HG03039 (cell line): ENCODE measurements around the gene PDE3B.
"Not testable (repeated sequence)": the region's sequence is repeated elsewhere in the genome, so short reads cannot be mapped to it uniquely, and the experiment has no call there.

Source experiments
- ATAC-seq: cut with Tn5 transposase; IDR thresholded peaks from one replicate; pipeline ENCODE4 v1.9.1; 2021; ENCODE audit warnings: mild to moderate bottlenecking, moderate library complexity; ENCODE audit not compliant: unreplicated experiment

PDE3B gene

GRCh38 chr11:14793546-14793945 is 149.9 kb downstream of the PDE3B start:
- no peak for ATAC-seq

- ATAC-seq = not testable (repeated sequence)
Measured at GRCh38 chr11:14796028-14796427, 152.4 kb downstream of the PDE3B start.

GRCh38 chr11:14803846-14804245 is 160.2 kb downstream of the PDE3B start:
- ATAC-seq = no peak

- no peak for ATAC-seq
Measured at GRCh38 chr11:14809466-14809865, 165.9 kb downstream of the PDE3B start.

- ATAC-seq = no peak
Measured at GRCh38 chr11:14812757-14813156, 169.2 kb downstream of the PDE3B start.

- no peak for ATAC-seq
Measured at GRCh38 chr11:14813516-14813915, 169.9 kb downstream of the PDE3B start.

GRCh38 chr11:14818779-14819178 is 175.2 kb downstream of the PDE3B start:
- no peak for ATAC-seq

GRCh38 chr11:14819596-14819995 is 176.0 kb downstream of the PDE3B start:
- no peak for ATAC-seq

GRCh38 chr11:14821031-14821430 is 177.4 kb downstream of the PDE3B start:
- ATAC-seq = no peak

GRCh38 chr11:14826600-14826999 is 183.0 kb downstream of the PDE3B start:
- ATAC-seq = no peak

- no peak for ATAC-seq
Measured at GRCh38 chr11:14835496-14836492, 192.2 kb downstream of the PDE3B start.

GRCh38 chr11:14842002-14842401 is 198.4 kb downstream of the PDE3B start:
- ATAC-seq = no peak

GRCh38 chr11:14852571-14853177 is 209.1 kb downstream of the PDE3B start:
- ATAC-seq = no peak

- no peak for ATAC-seq
Measured at GRCh38 chr11:14854057-14854456, 210.5 kb downstream of the PDE3B start.

- no peak for ATAC-seq
Measured at GRCh38 chr11:14855890-14856289, 212.3 kb downstream of the PDE3B start.

GRCh38 chr11:14857621-14858020 is 214.0 kb downstream of the PDE3B start:
- no peak for ATAC-seq

GRCh38 chr11:14858404-14858803 is 214.8 kb downstream of the PDE3B start:
- ATAC-seq = no peak

GRCh38 chr11:14860511-14860910 is 216.9 kb downstream of the PDE3B start:
- ATAC-seq = no peak

- no peak for ATAC-seq
Measured at GRCh38 chr11:14861680-14862079, 218.1 kb downstream of the PDE3B start.

GRCh38 chr11:14863775-14864174 is 220.2 kb downstream of the PDE3B start:
- ATAC-seq = not testable (repeated sequence)

GRCh38 chr11:14872032-14872431 is 228.4 kb downstream of the PDE3B start:
- no peak for ATAC-seq

GRCh38 chr11:14873632-14874031 is 230.0 kb downstream of the PDE3B start:
- no peak for ATAC-seq
